Keratinocyte (primary cell): ENCODE measurements around the gene ASPSCR1.

Experiments
- EZH2 ChIP-seq: IDR thresholded peaks from one replicate; pipeline ENCODE4 v1.6.1; 2012; ENCODE audit warnings: inconsistent platforms, mild to moderate bottlenecking, low read length, moderate library complexity
- TF ChIP-seq, protein P1 (sequence below), 3 experiments: IDR thresholded peaks in 1 of 3; conservative IDR thresholded peaks in 1 of 3; optimal IDR thresholded peaks in 1 of 3; 2 replicates in 2 of 3; 3 replicates in 1 of 3; pipeline versions ENCODE3 to v1.5.1; 2011; ENCODE audit warnings: low read length in 3 of 3, mild to moderate bottlenecking in 3 of 3, moderate library complexity in 2 of 3, control low read depth in 1 of 3, inconsistent platforms in 1 of 3; ENCODE audit not compliant: insufficient read depth in 2 of 3; ENCODE audit errors: extremely low read depth in 1 of 3

DNA sequence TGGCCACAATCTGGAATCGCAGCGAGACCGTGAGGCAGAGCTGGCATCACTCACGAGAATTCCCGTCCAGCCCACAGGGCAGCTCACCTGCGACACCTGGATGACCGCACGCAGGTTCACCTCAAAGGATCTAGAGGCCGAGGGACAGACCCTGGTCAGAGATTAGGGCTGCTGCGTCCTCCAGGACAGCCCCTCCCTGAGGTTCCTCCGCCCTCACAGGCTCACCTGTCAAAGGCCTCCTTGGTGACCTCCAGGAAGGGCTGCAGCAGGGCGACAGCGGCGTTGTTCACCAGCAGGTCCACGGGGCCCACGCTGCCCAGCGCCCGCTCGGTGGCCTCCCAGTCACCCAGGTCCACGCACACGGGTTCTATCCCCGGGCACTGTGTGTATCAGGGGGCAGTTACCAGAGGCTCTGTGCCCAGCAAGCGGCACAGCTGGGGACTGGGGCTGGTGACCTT is 59.2 kb downstream of the ASPSCR1 start:
- TF ChIP-seq, protein P1, sequence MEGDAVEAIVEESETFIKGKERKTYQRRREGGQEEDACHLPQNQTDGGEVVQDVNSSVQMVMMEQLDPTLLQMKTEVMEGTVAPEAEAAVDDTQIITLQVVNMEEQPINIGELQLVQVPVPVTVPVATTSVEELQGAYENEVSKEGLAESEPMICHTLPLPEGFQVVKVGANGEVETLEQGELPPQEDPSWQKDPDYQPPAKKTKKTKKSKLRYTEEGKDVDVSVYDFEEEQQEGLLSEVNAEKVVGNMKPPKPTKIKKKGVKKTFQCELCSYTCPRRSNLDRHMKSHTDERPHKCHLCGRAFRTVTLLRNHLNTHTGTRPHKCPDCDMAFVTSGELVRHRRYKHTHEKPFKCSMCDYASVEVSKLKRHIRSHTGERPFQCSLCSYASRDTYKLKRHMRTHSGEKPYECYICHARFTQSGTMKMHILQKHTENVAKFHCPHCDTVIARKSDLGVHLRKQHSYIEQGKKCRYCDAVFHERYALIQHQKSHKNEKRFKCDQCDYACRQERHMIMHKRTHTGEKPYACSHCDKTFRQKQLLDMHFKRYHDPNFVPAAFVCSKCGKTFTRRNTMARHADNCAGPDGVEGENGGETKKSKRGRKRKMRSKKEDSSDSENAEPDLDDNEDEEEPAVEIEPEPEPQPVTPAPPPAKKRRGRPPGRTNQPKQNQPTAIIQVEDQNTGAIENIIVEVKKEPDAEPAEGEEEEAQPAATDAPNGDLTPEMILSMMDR (optimal IDR thresholded peaks at IDR 0.05 in 1 of 3, IDR thresholded peaks at IDR 0.05 in 1 of 3, conservative IDR thresholded peaks at IDR 0.05 in 1 of 3; ENCODE audit: extremely low read depth in 1 of 3, insufficient read depth in 2 of 3, low read length in 3 of 3): no peak
- TF ChIP-seq EZH2: no peak
